ENCODE results near the gene WSB1.
"Not testable (repeated sequence)": the region's sequence is repeated elsewhere in the genome, so short reads cannot be mapped to it uniquely, and the experiment has no call there.

The WSB1 gene

DNA sequence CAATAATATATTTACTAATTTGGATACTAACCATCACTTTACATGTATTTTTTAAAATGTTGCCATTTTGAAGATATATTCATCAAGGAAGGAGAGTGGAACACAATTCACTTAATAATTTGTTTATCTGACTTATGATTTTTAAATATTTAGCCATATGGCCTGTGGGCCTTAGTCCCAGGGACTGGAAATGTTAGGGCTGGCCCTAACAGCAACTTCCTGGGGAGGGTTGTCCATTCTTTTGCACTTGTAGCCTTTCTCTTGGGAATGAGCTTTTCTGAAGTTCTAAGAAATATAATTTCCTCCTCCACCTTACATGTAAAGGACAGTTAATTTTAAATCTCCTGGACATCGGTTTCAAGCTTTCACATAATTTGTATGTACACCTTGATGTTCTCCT lies 27.7 kb upstream of the WSB1 start:
- H3K4me3 ChIP-seq (ENCODE audit: low read depth, low read length) = no peak overlapping the region
- DNase-seq (ENCODE audit: low read depth) = no peak
- TF ChIP-seq, protein P1, sequence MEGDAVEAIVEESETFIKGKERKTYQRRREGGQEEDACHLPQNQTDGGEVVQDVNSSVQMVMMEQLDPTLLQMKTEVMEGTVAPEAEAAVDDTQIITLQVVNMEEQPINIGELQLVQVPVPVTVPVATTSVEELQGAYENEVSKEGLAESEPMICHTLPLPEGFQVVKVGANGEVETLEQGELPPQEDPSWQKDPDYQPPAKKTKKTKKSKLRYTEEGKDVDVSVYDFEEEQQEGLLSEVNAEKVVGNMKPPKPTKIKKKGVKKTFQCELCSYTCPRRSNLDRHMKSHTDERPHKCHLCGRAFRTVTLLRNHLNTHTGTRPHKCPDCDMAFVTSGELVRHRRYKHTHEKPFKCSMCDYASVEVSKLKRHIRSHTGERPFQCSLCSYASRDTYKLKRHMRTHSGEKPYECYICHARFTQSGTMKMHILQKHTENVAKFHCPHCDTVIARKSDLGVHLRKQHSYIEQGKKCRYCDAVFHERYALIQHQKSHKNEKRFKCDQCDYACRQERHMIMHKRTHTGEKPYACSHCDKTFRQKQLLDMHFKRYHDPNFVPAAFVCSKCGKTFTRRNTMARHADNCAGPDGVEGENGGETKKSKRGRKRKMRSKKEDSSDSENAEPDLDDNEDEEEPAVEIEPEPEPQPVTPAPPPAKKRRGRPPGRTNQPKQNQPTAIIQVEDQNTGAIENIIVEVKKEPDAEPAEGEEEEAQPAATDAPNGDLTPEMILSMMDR (IDR thresholded peaks at IDR 0.05; ENCODE audit: low read depth, low read length, missing control alignments) = no peak

DNA sequence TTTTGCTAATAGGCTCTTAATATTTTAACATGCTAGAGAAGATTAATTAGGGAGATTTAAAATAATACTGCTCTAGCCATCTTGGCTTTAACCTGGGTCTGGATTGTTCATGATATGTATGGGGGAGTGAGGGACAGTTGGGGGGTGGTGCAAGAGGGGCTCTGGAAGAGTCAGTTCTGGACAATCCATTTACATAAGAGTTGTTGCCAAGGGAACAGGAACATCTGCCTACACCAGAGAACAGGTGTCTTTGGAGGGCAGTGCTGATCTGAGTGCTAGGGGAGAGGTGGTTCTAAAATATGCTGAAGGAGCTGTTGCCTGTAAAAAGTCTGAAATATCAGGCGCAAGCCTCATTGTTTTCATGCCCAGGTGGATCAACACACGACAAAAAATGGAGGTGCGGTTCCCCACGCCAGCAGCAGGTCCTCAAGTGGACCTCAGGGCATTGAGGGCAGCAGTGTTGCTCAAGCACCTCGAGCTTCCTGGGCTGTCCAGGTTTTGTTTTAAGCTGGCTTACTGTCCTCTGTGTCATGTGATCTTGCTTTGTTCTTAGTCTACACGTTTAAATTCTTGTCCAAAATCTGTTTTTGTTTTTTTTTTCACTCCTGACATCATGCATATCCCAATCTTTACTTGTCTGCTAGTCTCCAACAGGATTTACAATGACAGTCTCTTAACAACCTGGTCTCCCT lies 25.4 kb upstream of the WSB1 start:
- H3K4me3 ChIP-seq (ENCODE audit: low read depth, low read length) = no peak overlapping the region
- TF ChIP-seq, protein P1 (IDR thresholded peaks at IDR 0.05; ENCODE audit: low read depth, low read length, missing control alignments) = no peak
- no peak for DNase-seq (ENCODE audit: low read depth)

DNA sequence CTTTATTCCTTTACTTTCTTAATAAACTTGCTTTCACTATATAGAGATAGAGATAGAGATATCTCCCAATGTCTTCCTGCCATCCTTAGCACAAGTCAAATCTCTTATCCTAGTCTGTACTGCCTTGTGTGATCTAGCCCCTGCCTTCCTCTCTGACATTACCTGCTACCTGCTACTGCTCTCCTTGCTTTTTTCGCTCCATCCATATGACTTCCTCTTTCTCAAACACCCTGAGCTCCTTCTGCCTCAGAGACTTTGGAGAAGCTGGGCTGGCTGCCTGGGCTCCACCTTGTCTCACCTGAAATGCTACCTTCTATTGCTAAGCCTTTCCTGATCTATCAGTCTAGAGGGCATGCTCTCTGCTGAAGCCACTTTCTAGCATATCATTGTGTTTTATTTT lies 24.7 kb upstream of the WSB1 start:
- no peak for DNase-seq (ENCODE audit: low read depth)
- TF ChIP-seq, protein P1 (IDR thresholded peaks at IDR 0.05; ENCODE audit: low read depth, low read length, missing control alignments) = no peak

DNA sequence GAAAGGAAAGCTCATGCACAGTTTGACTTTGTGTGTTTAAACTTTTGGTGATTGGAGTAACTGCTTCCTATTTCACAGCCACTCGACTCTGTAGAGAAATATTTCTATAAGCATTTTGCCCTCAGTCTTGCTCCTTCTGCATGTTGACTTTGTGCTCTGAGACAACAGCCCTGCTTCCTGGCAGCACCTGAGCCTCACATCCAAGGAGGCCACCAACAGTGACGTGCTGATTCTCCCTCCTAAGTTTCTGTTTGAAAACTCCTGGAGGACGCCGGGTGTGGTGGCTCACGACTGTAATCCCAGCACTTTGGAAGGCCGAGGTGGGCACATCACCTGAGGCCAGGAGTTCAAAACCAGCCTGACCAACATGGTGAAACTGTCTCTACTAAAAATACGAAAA lies 23.9 kb upstream of the WSB1 start:
- H3K4me3 ChIP-seq (ENCODE audit: low read depth, low read length) = no peak overlapping the region
- DNase-seq (ENCODE audit: low read depth) = no peak
- TF ChIP-seq, protein P1 (IDR thresholded peaks at IDR 0.05; ENCODE audit: low read depth, low read length, missing control alignments) = no peak

More for the DNA sequence above, 24.7 kb upstream of the WSB1 start:
- H3K4me3 ChIP-seq (ENCODE audit: low read depth, low read length) = no peak overlapping the region

DNA sequence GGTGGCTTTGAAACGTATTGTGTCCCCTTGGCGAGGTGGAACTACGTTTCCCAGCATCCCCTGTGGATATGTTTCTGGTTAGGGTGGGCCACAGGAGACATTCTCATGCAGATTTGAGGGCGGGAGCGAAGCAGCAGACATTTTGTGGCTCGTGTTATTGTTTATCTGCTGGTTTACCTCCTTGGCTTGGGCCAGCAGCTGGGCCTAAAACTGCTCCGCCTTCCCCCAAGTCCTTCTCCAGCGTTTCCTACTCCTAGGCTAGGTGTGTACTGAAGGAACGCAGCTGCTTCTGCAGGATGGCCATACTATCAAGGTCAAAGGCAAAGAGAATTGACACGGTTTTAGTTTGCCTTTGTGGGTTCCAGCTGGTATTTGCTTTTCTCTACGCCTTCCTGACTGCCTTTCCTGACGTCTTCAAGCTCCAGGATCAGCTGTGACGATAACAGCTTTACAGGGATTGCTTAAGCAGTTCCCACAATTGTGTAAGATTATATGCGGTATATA lies 17.2 kb upstream of the WSB1 start:
- TF ChIP-seq, protein P1 (IDR thresholded peaks at IDR 0.05; ENCODE audit: low read depth, low read length, missing control alignments) = no peak
- H3K4me3 ChIP-seq (ENCODE audit: low read depth, low read length) = no peak overlapping the region
- no peak for DNase-seq (ENCODE audit: low read depth)

DNA sequence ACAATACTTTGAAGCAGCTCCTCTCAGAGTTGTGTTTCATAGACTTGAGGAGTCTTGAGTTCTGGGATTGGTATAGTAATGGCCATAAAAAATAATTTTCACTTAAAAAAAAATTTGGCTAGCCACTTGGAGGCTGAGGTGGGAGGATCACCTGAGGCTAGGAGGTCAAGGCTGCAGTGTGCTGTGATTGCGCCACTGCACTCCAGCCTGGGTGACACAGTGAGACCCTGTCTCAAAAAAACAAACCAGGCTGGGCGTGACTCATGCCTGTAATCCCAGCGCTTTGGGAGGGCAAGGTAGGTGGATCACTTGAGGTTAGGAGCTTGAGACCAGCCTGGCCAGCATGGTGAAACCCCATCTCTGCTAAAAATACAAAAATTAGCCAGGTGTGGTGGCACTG lies 14.8 kb upstream of the WSB1 start:
- not testable (repeated sequence) for DNase-seq (ENCODE audit: low read depth); H3K4me3 ChIP-seq (ENCODE audit: low read depth, low read length)

DNA sequence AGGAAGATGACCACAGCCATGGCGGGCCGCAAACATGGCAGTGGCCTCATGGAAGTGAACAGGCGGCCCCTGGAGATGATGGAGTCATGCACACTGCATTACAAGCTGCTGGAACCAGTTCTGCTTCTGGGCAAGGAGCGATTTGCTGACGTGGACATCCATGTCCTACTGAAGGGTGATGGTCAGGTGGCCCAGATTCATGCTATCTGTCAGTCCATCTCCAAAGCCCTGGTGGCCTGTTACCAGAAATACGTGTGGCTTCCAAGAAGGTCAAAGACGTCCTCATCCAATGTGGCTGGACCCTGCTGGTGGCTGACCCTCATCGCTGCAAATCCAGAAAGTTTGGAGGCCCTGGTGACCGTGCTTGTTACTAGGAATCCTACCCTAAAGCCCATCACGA lies 13.4 kb upstream of the WSB1 start:
- DNase-seq (ENCODE audit: low read depth) = no peak
- TF ChIP-seq, protein P1 (IDR thresholded peaks at IDR 0.05; ENCODE audit: low read depth, low read length, missing control alignments) = no peak
- H3K4me3 ChIP-seq (ENCODE audit: low read depth, low read length) = no peak overlapping the region

Data from GM12864 (cell line).